Gastrocnemius medialis (tissue), 4 donors: ENCODE data around the gene ITPR1.

Experiments used
- CTCF ChIP-seq, 5 experiments: fragments of 450-650 bp in 3 of 5; fragments of 200-600 bp in 2 of 5; sonication (generic) in 2 of 5; IDR thresholded peaks in 4 of 5; conservative IDR thresholded peaks in 1 of 5; 1 replicate in 4 of 5; 2 replicates in 1 of 5; pipeline ENCODE4 v1.5.1; 2016 to 2019; ENCODE audit warnings: antibody characterized with exemption in 5 of 5, mild to moderate bottlenecking in 3 of 5, moderate library complexity in 3 of 5
- POLR2A ChIP-seq, 2 donors: fragments of 450-650 bp; IDR thresholded peaks; one replicate each; pipeline ENCODE4 v1.6.1; 2017; ENCODE audit warnings: antibody characterized with exemption in 2 of 2, mild to moderate bottlenecking in 2 of 2, moderate library complexity in 2 of 2

GRCh38 chr3:4665197-4665596, 172.0 kb downstream of the ITPR1 start:
- TF ChIP-seq CTCF (IDR thresholded peaks at IDR 0.05 in 4 of 5, conservative IDR thresholded peaks at IDR 0.05 in 1 of 5) (no peak), POLR2A (IDR thresholded peaks at IDR 0.05) (no peak)
